Measurements from ENCODE around the gene STAU1. TPM values are rescaled to one million over a fixed set of nuclear protein-coding genes. Genes with fewer than 3 reads are reported as not detected.
"Not testable (repeated sequence)": the region's sequence is repeated elsewhere in the genome, so short reads cannot be mapped to it uniquely, and the experiment has no call there.

Gene STAU1
- total RNA-seq, 1 donor from 2014 or later: 68.8 TPM

- Mint-ChIP-seq H3K27me3 (ENCODE audit: low read depth) (no peaks in the 10 kb centered on the region), H3K27ac (no peak overlapping the region), H3K36me3 (ENCODE audit: low read depth) (peaks cover 77% of the 10 kb centered on the region), H3K4me1 (ENCODE audit: low read depth) (peaks cover 2% of the 10 kb centered on the region), H3K9me3 (no peaks in the 10 kb centered on the region), H3K4me3 (ENCODE audit: low read depth) (no peak overlapping the region)
- no peak for DNase-seq (ENCODE audit: low spot score)
- intact Hi-C loops (cut with micrococcal nuclease): no loop called here
Observed at GRCh38 chr20:49122920-49123319, 65.2 kb downstream of the STAU1 start.

GRCh38 chr20:49119988-49120387 lies 68.1 kb downstream of the STAU1 start:
- DNase-seq (ENCODE audit: low spot score): no peak
- intact Hi-C loops (cut with micrococcal nuclease): no loop called here
- H3K27ac Mint-ChIP-seq: no peak overlapping the region
- peaks cover 83% of the 10 kb centered on the region for H3K36me3 Mint-ChIP-seq (ENCODE audit: low read depth)
- H3K27me3 Mint-ChIP-seq (ENCODE audit: low read depth): no peaks in the 10 kb centered on the region
- peaks cover 3% of the 10 kb centered on the region for H3K4me1 Mint-ChIP-seq (ENCODE audit: low read depth)
- H3K9me3 Mint-ChIP-seq: no peaks in the 10 kb centered on the region
- H3K4me3 Mint-ChIP-seq (ENCODE audit: low read depth): no peak overlapping the region

GRCh38 chr20:49118307-49118706 lies 69.8 kb downstream of the STAU1 start:
- Mint-ChIP-seq H3K36me3 (ENCODE audit: low read depth) (peaks cover 85% of the 10 kb centered on the region), H3K4me1 (ENCODE audit: low read depth) (peaks cover 14% of the 10 kb centered on the region), H3K27ac (no peak overlapping the region), H3K9me3 (no peaks in the 10 kb centered on the region), H3K27me3 (ENCODE audit: low read depth) (no peaks in the 10 kb centered on the region), H3K4me3 (ENCODE audit: low read depth) (no peak overlapping the region)
- no peak for DNase-seq (ENCODE audit: low spot score)
- intact Hi-C loops (cut with micrococcal nuclease): no loop called here

GRCh38 chr20:49115564-49115963 lies 72.6 kb downstream of the STAU1 start:
- Mint-ChIP-seq H3K27ac (no peak overlapping the region), H3K36me3 (ENCODE audit: low read depth) (peaks cover 83% of the 10 kb centered on the region), H3K27me3 (ENCODE audit: low read depth) (no peaks in the 10 kb centered on the region), H3K4me3 (ENCODE audit: low read depth) (no peak overlapping the region), H3K4me1 (ENCODE audit: low read depth) (peaks cover 14% of the 10 kb centered on the region), H3K9me3 (no peaks in the 10 kb centered on the region)
- DNase-seq (ENCODE audit: low spot score): no peak
- intact Hi-C loops (cut with micrococcal nuclease): no loop called here

- H3K4me3 Mint-ChIP-seq (ENCODE audit: low read depth): no peak overlapping the region
- H3K27ac Mint-ChIP-seq: no peak overlapping the region
- DNase-seq (ENCODE audit: low spot score): no peak
- H3K9me3 Mint-ChIP-seq: no peaks in the 10 kb centered on the region
- H3K27me3 Mint-ChIP-seq (ENCODE audit: low read depth): no peaks in the 10 kb centered on the region
- intact Hi-C loops (cut with micrococcal nuclease): no loop called here
- H3K36me3 Mint-ChIP-seq (ENCODE audit: low read depth): peaks cover 71% of the 10 kb centered on the region
- peaks cover 14% of the 10 kb centered on the region for H3K4me1 Mint-ChIP-seq (ENCODE audit: low read depth)
Observed at GRCh38 chr20:49112596-49113274, 75.4 kb downstream of the STAU1 start.

GRCh38 chr20:49110767-49111694 lies 77.1 kb downstream of the STAU1 start:
- Mint-ChIP-seq H3K9me3 (no peaks in the 10 kb centered on the region), H3K4me1 (ENCODE audit: low read depth) (peaks cover 14% of the 10 kb centered on the region), H3K4me3 (ENCODE audit: low read depth) (no peak overlapping the region), H3K36me3 (ENCODE audit: low read depth) (peaks cover 57% of the 10 kb centered on the region), H3K27me3 (ENCODE audit: low read depth) (no peaks in the 10 kb centered on the region), H3K27ac (peak overlapping the region; percentile 33)
- intact Hi-C loops (cut with micrococcal nuclease): no loop called here
- no peak for DNase-seq (ENCODE audit: low spot score)

- peaks cover 60% of the 10 kb centered on the region for H3K36me3 Mint-ChIP-seq (ENCODE audit: low read depth)
- no peaks in the 10 kb centered on the region for H3K27me3 Mint-ChIP-seq (ENCODE audit: low read depth)
- H3K4me3 Mint-ChIP-seq (ENCODE audit: low read depth): no peak overlapping the region
- DNase-seq (ENCODE audit: low spot score): no peak
- H3K27ac Mint-ChIP-seq: no peak overlapping the region
- no peaks in the 10 kb centered on the region for H3K9me3 Mint-ChIP-seq
- intact Hi-C loops (cut with micrococcal nuclease): no loop called here
- peaks cover under 1% of the 10 kb centered on the region for H3K4me1 Mint-ChIP-seq (ENCODE audit: low read depth)
Observed at GRCh38 chr20:49106328-49106727, 81.8 kb downstream of the STAU1 start.

GRCh38 chr20:49104979-49105547 lies 83.1 kb downstream of the STAU1 start:
- H3K9me3 Mint-ChIP-seq; H3K4me1 Mint-ChIP-seq (ENCODE audit: low read depth); H3K4me3 Mint-ChIP-seq (ENCODE audit: low read depth); H3K27me3 Mint-ChIP-seq (ENCODE audit: low read depth); DNase-seq (ENCODE audit: low spot score); intact Hi-C loops (cut with micrococcal nuclease); H3K27ac Mint-ChIP-seq: not testable (repeated sequence)
- peaks cover 60% of the 10 kb centered on the region for H3K36me3 Mint-ChIP-seq (ENCODE audit: low read depth)

GRCh38 chr20:49104365-49104648 lies 83.8 kb downstream of the STAU1 start:
- intact Hi-C loops (cut with micrococcal nuclease): no loop called here

GRCh38 chr20:49103647-49104364 lies 84.3 kb downstream of the STAU1 start:
- no peak for DNase-seq (ENCODE audit: low spot score)
- intact Hi-C loops (cut with micrococcal nuclease): no loop called here
- H3K4me3 Mint-ChIP-seq (ENCODE audit: low read depth): no peak overlapping the region
- no peaks in the 10 kb centered on the region for H3K27me3 Mint-ChIP-seq (ENCODE audit: low read depth)
- no peaks in the 10 kb centered on the region for H3K9me3 Mint-ChIP-seq
- H3K4me1 Mint-ChIP-seq (ENCODE audit: low read depth): peaks cover 7% of the 10 kb centered on the region
- no peak overlapping the region for H3K27ac Mint-ChIP-seq
- H3K36me3 Mint-ChIP-seq (ENCODE audit: low read depth): peaks cover 58% of the 10 kb centered on the region

More at GRCh38 chr20:49104365-49104648, 83.8 kb downstream of the STAU1 start:
- Mint-ChIP-seq H3K4me3 (ENCODE audit: low read depth) (no peak overlapping the region), H3K27ac (no peak overlapping the region), H3K36me3 (ENCODE audit: low read depth) (peaks cover 59% of the 10 kb centered on the region), H3K4me1 (ENCODE audit: low read depth) (peaks cover 7% of the 10 kb centered on the region), H3K27me3 (ENCODE audit: low read depth) (no peaks in the 10 kb centered on the region), H3K9me3 (no peaks in the 10 kb centered on the region)
- DNase-seq (ENCODE audit: low spot score): no peak

- DNase-seq (ENCODE audit: low spot score): no peak
- intact Hi-C loops (cut with micrococcal nuclease): no loop called here
- Mint-ChIP-seq H3K4me1 (ENCODE audit: low read depth) (peaks cover 7% of the 10 kb centered on the region), H3K9me3 (no peaks in the 10 kb centered on the region), H3K27ac (peak overlapping the region; percentile 35), H3K36me3 (ENCODE audit: low read depth) (peaks cover 62% of the 10 kb centered on the region), H3K4me3 (ENCODE audit: low read depth) (no peak overlapping the region), H3K27me3 (ENCODE audit: low read depth) (no peaks in the 10 kb centered on the region)
Observed at GRCh38 chr20:49103019-49103418, 85.1 kb downstream of the STAU1 start.

- Mint-ChIP-seq H3K36me3 (ENCODE audit: low read depth) (peaks cover 76% of the 10 kb centered on the region), H3K27me3 (ENCODE audit: low read depth) (no peaks in the 10 kb centered on the region), H3K4me1 (ENCODE audit: low read depth) (peaks cover 7% of the 10 kb centered on the region), H3K27ac (peak overlapping the region; percentile 51), H3K4me3 (ENCODE audit: low read depth) (no peak overlapping the region), H3K9me3 (no peaks in the 10 kb centered on the region)
- no peak for DNase-seq (ENCODE audit: low spot score)
- intact Hi-C loops (cut with micrococcal nuclease): no loop called here
Observed at GRCh38 chr20:49100972-49101371, 87.2 kb downstream of the STAU1 start.
